ENCODE results near the gene CAPS2. TPM values are rescaled to one million over a fixed set of nuclear protein-coding genes. Genes with fewer than 3 reads are reported as not detected.

The CAPS2 gene
- total RNA-seq, 1 donor: 7.8 TPM

DNA sequence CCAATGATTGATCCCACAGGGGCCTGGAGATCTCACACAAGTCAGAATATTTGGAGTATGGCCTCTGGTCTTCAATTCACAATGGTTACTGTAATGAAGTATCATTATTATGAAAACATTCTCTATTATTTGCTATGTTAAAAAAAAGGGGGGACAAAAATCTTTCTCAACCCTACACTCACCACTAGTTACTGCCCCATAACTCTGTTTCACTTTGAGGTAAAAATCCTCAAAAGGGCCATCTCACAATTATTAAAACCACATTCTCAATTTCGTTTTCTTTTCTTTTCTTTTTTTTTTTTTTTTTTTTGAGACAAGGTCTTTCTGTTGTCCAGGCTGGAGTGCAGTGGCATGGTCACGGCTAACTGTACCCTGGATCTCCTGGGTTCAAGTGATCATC is 60.9 kb downstream of the CAPS2 start:
- no peak for TF ChIP-seq CTCF (IDR thresholded peaks at IDR 0.05; ENCODE audit: insufficient read depth, low read depth, low read length)
- no peak overlapping the region for H3K4me3 ChIP-seq (ENCODE audit: low read depth, low read length)
- DNase-seq (ENCODE audit: low read depth): no peak

DNA sequence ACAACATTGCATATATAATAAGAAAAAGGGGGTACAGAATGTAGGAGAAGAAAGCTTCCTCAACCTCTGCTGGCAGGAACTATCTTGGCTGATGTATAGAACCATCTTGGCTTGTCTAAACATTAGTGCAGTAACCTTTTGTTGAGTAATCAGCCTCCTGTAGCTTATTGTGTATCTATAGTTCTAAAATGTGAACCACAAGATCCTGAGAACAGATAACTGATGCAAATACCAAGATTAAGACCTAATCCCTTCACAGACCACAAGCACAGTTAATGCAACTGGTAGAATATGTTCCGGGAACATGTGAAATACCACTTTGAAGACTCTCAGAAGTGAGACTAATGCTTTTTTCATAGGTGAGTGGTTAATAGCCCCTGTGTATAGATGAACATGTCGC is 69.8 kb downstream of the CAPS2 start:
- peak; percentile 47 for DNase-seq (ENCODE audit: low read depth)
- TF ChIP-seq CTCF (IDR thresholded peaks at IDR 0.05; ENCODE audit: insufficient read depth, low read depth, low read length): no peak
- H3K4me3 ChIP-seq (ENCODE audit: low read depth, low read length): no peak overlapping the region

DNA sequence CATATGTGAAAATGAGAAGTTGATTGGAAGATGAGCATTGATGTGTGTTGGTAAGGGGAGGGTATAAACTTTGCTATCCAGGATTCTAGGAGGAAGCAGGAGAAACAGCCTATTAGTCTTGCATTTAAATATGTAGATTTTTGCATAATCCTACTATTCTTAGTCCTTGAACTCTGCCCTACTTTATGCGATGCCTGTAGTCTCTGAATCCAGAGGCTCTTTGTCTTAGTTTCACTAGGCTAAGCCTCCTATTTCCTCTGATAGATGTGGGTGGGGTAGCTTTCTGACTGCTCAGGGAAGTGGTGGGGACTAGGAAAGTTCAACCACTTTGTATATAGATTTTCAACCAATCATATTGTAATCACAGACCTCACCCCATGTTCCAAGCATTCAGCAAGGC is 71.0 kb downstream of the CAPS2 start:
- TF ChIP-seq CTCF (IDR thresholded peaks at IDR 0.05; ENCODE audit: insufficient read depth, low read depth, low read length): no peak
- no peak for DNase-seq (ENCODE audit: low read depth)
- no peak overlapping the region for H3K4me3 ChIP-seq (ENCODE audit: low read depth, low read length)

DNA sequence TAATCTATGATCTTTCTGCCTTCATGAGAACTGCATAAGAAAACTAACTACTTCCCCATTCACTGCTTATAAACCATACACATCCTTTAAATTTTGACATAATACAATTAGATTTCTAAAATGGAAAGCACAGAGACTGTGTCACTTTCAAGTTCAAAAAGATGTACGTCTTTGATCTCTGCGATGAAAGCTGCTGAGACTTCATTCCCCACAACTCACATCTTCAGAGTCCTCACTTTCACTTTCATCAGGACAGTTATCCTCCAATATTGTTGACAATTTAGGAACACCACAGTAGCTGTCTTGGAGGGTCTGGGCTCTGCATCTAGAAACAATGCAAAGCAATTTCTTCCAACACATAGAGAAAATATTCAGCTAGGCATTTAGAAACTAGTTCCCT is 72.6 kb downstream of the CAPS2 start:
- no peak for DNase-seq (ENCODE audit: low read depth)
- no peak for TF ChIP-seq CTCF (IDR thresholded peaks at IDR 0.05; ENCODE audit: insufficient read depth, low read depth, low read length)
- no peak overlapping the region for H3K4me3 ChIP-seq (ENCODE audit: low read depth, low read length)

- no peak for DNase-seq (ENCODE audit: low read depth)
- H3K4me3 ChIP-seq (ENCODE audit: low read depth, low read length): no peak overlapping the region
- no peak for TF ChIP-seq CTCF (IDR thresholded peaks at IDR 0.05; ENCODE audit: insufficient read depth, low read depth, low read length)
Measured at GRCh38 chr12:75245108-75245507, 85.0 kb downstream of the CAPS2 start.

DNA sequence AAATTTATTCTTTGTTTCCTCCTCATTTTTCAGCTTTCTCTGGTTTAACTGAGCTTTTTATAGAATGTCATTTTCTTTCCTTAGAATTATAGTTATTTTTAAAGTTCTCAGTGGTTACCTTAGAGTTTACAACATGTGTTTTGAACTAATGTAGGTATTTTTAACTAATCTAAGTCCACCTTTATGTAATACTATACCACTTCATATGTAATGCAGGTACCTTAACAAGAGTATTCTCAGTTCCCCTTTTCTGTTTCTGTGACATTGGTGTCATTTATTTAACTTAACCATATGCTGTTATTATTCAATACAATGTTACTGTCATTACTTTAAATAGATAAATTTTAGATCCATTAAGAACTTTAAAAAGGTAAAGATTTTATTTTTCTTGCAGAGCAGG is 90.1 kb downstream of the CAPS2 start:
- H3K4me3 ChIP-seq (ENCODE audit: low read depth, low read length): no peak overlapping the region
- TF ChIP-seq CTCF (IDR thresholded peaks at IDR 0.05; ENCODE audit: insufficient read depth, low read depth, low read length): no peak
- DNase-seq (ENCODE audit: low read depth): no peak

DNA sequence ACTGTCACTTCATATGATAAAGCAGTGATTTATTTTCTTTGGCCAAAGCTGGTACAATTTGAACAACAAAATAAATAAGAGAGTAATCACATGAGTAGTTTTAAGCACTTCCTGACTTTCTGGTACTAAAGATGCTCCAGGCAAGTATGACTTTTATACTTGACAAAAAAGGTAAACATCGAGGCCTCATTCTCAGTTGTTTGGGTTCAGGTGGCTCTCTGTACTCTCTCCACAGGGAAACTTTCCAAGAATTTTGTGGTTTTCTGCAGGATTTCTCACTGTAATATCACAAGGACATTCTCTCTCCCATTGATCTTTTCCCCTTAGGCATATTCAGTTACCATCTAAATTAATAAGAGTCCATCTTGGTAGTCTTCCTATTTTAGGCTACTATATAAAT is 93.9 kb downstream of the CAPS2 start:
- H3K4me3 ChIP-seq (ENCODE audit: low read depth, low read length): no peak overlapping the region
- peak; percentile 1 for DNase-seq (ENCODE audit: low read depth)
- no peak for TF ChIP-seq CTCF (IDR thresholded peaks at IDR 0.05; ENCODE audit: insufficient read depth, low read depth, low read length)

Data from fibroblast of villous mesenchyme (primary cell).